ENCODE results near the gene DISP3. TPM values are rescaled to one million over a fixed set of nuclear protein-coding genes. Genes with fewer than 3 reads are reported as not detected.

DISP3 gene
- total and polyA plus RNA-seq, 2 of the 13 experiments (the other 11 are each of a cell fraction or from before 2014, with no cell fraction given), result 0.08 to 0.13 TPM

DNA sequence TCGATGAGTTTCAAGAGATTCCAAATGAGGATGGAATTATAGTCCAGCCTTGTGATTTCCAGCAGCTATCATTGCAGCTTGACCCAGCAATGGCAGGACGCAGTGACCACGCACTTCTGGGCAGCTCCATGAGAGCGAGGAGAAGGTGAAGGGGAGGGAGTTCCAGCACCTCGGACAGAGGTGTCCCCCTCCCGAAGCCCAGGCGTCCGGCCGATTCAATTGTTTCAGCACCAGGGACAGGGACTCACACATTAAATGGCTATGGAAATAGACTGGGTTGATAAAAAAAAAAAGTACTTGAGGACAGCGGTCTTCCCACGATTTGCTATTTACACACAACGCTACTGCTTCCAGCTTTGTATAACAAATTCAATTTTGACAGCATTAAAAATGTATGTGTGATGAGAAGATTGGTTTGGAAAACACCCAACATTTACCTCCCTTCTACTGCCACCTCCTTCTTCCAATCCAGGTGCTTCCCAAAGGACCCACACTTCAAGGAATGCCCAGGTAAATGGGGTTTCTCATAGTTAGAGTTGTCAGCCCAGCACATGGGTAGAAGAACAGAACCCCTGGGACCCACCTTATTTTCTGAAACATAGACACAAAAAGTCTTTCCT, 71.8 kb downstream of the DISP3 start (continued):
- 0 out of 2 replicates have a peak, but pooled peaks have one; percentile 34 for TF ChIP-seq ZNF782 (CRISPR knock-in tag; IDR thresholded peaks at IDR 0.05; ENCODE audit: borderline replicate concordance)
- peak in 1 of 2 experiments; percentile 99; a peak in 2 of 4 replicates for TF ChIP-seq KLF16 (CRISPR knock-in tag; IDR thresholded peaks at IDR 0.05)
- TF ChIP-seq ATF2 (CRISPR knock-in tag; IDR thresholded peaks at IDR 0.05), result peak; percentile 92
- TF ChIP-seq ARNT2 (CRISPR knock-in tag; IDR thresholded peaks at IDR 0.05; ENCODE audit: low read depth), result peak; percentile 93
- TF ChIP-seq ARID2 (CRISPR knock-in tag; IDR thresholded peaks at IDR 0.05; ENCODE audit: borderline replicate concordance), result 0 out of 2 replicates have a peak, but pooled peaks have one; percentile 45
- TF ChIP-seq HNF4G (IDR thresholded peaks at IDR 0.05; ENCODE audit: borderline replicate concordance, low read depth, low read length), result no peak
- TF ChIP-seq HNF4G (CRISPR knock-in tag; IDR thresholded peaks at IDR 0.05; ENCODE audit: borderline replicate concordance, low read depth), result no peak; the same call in 1 of the 2 replicates
- no peak for TF ChIP-seq NFE2L1 (CRISPR knock-in tag; IDR thresholded peaks at IDR 0.05; ENCODE audit: borderline replicate concordance)
- TF ChIP-seq MBNL3 (CRISPR knock-in tag; conservative IDR thresholded peaks at IDR 0.05), result no peak
- TF ChIP-seq, protein P1, sequence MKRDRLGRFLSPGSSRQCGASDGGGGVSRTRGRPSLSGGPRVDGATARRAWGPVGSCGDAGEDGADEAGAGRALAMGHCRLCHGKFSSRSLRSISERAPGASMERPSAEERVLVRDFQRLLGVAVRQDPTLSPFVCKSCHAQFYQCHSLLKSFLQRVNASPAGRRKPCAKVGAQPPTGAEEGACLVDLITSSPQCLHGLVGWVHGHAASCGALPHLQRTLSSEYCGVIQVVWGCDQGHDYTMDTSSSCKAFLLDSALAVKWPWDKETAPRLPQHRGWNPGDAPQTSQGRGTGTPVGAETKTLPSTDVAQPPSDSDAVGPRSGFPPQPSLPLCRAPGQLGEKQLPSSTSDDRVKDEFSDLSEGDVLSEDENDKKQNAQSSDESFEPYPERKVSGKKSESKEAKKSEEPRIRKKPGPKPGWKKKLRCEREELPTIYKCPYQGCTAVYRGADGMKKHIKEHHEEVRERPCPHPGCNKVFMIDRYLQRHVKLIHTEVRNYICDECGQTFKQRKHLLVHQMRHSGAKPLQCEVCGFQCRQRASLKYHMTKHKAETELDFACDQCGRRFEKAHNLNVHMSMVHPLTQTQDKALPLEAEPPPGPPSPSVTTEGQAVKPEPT (CRISPR knock-in tag; IDR thresholded peaks at IDR 0.05; ENCODE audit: low read depth), result peak; percentile 76; the same call in 1 of the 2 replicates
- peak; percentile 73 for TF ChIP-seq PATZ1 (CRISPR knock-in tag; IDR thresholded peaks at IDR 0.05)
- peak; percentile 78 for TF ChIP-seq ETV5 (CRISPR knock-in tag; IDR thresholded peaks at IDR 0.05; ENCODE audit: borderline replicate concordance)
- TF ChIP-seq TBX2 (CRISPR knock-in tag; IDR thresholded peaks at IDR 0.05; ENCODE audit: borderline replicate concordance), result peak; percentile 76; the same call in 1 of the 2 replicates
- TF ChIP-seq, protein P2, sequence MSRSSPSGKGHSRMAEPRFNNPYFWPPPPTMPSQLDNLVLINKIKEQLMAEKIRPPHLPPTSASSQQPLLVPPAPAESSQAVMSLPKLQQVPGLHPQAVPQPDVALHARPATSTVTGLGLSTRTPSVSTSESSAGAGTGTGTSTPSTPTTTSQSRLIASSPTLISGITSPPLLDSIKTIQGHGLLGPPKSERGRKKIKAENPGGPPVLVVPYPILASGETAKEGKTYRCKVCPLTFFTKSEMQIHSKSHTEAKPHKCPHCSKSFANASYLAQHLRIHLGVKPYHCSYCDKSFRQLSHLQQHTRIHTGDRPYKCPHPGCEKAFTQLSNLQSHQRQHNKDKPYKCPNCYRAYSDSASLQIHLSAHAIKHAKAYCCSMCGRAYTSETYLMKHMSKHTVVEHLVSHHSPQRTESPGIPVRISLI (CRISPR knock-in tag; IDR thresholded peaks at IDR 0.05; ENCODE audit: borderline replicate concordance), result peak; percentile 29; the same call in 1 of the 2 replicates
- TF ChIP-seq ZNF136 (CRISPR knock-in tag; IDR thresholded peaks at IDR 0.05; ENCODE audit: low read depth), result peak; percentile 85; the same call in 1 of the 2 replicates
- TF ChIP-seq KLF12 (CRISPR knock-in tag; IDR thresholded peaks at IDR 0.05; ENCODE audit: borderline replicate concordance), result peak; percentile 97
- peak; percentile 79 for TF ChIP-seq ZMYM4 (CRISPR knock-in tag; IDR thresholded peaks at IDR 0.05)
- no peak for TF ChIP-seq HCFC1 (IDR thresholded peaks at IDR 0.05; ENCODE audit: low read depth, low read length)
- TF ChIP-seq, protein P3, sequence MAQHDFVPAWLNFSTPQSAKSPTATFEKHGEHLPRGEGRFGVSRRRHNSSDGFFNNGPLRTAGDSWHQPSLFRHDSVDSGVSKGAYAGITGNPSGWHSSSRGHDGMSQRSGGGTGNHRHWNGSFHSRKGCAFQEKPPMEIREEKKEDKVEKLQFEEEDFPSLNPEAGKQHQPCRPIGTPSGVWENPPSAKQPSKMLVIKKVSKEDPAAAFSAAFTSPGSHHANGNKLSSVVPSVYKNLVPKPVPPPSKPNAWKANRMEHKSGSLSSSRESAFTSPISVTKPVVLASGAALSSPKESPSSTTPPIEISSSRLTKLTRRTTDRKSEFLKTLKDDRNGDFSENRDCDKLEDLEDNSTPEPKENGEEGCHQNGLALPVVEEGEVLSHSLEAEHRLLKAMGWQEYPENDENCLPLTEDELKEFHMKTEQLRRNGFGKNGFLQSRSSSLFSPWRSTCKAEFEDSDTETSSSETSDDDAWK (CRISPR knock-in tag; IDR thresholded peaks at IDR 0.05), result no peak
- TF ChIP-seq ATF5 (CRISPR knock-in tag; IDR thresholded peaks at IDR 0.05; ENCODE audit: low read depth), result peak; percentile 95; the same call in 1 of the 2 replicates

Data from HepG2 (cell line).